ENCODE measurements around the gene MCMBP. TPM values are rescaled to one million over a fixed set of nuclear protein-coding genes. Genes with fewer than 3 reads are reported as not detected.

Gene MCMBP
- total RNA-seq, 2 experiments from 2014 or later, result 53.8 to 77.5 TPM

DNA sequence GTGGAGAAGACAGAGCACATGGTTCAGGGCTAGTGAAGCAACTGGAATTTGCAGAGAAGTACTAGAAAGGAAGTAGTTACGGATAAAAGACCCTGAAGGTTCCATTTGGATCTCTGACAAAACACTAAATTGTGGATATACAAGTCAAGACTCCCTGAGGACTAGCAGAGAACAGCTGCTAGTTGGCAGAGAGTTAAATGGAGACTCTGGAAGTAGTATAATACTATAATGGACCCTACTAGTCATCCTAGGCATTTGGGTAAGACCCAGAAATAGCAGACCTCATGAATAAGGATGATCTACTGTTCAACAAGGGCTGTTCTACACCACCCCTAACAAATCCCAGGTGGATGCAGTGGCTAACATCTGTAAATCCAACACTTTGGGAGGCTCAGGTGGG, 19.1 kb downstream of the MCMBP start:
- DNase-seq (ENCODE audit: low spot score), result no peak
- intact Hi-C loops (cut with micrococcal nuclease; ENCODE audit: unreplicated experiment), result loop anchor here (10.0 kb wide), 1 partner anchor 249 kb away; no protein-coding TSS in a partner anchor
- no peak overlapping the region for H3K4me3 ChIP-seq (ENCODE audit: low read depth, low read length, poor library complexity, severe bottlenecking)
- no peaks in the 10 kb centered on the region for H4K20me1 ChIP-seq (ENCODE audit: insufficient read depth, low read length)
- H3K9me3 ChIP-seq (ENCODE audit: low read length), result no peaks in the 10 kb centered on the region
- H3K79me2 ChIP-seq (ENCODE audit: insufficient read depth, low read depth, low read length), result peaks cover 13% of the 10 kb centered on the region
- H3K4me1 ChIP-seq (ENCODE audit: insufficient read depth, low read length, poor library complexity, severe bottlenecking), result no peaks in the 10 kb centered on the region
- no peak overlapping the region for H3K4me2 ChIP-seq (ENCODE audit: low read length)
- no peak overlapping the region for H3K27ac ChIP-seq (ENCODE audit: low read depth, low read length, poor library complexity, severe bottlenecking)
- H2AFZ ChIP-seq (ENCODE audit: low read length), result no peak overlapping the region
- no peaks in the 10 kb centered on the region for H3K9me2 ChIP-seq (ENCODE audit: insufficient read depth, low read length)
- CTCF ChIA-PET (ENCODE audit: unreplicated experiment), result no interaction called here
- POLR2A ChIA-PET, result no interaction called here
- TF ChIP-seq, protein P1, sequence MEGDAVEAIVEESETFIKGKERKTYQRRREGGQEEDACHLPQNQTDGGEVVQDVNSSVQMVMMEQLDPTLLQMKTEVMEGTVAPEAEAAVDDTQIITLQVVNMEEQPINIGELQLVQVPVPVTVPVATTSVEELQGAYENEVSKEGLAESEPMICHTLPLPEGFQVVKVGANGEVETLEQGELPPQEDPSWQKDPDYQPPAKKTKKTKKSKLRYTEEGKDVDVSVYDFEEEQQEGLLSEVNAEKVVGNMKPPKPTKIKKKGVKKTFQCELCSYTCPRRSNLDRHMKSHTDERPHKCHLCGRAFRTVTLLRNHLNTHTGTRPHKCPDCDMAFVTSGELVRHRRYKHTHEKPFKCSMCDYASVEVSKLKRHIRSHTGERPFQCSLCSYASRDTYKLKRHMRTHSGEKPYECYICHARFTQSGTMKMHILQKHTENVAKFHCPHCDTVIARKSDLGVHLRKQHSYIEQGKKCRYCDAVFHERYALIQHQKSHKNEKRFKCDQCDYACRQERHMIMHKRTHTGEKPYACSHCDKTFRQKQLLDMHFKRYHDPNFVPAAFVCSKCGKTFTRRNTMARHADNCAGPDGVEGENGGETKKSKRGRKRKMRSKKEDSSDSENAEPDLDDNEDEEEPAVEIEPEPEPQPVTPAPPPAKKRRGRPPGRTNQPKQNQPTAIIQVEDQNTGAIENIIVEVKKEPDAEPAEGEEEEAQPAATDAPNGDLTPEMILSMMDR (conservative IDR thresholded peaks at IDR 0.05; ENCODE audit: low read length), result no peak
- no peak for TF ChIP-seq EZH2phosphoT487 (IDR thresholded peaks at IDR 0.05; ENCODE audit: borderline replicate concordance, low read depth, low read length)
- peaks cover 89% of the 10 kb centered on the region for H3K36me3 ChIP-seq (ENCODE audit: insufficient read depth, low read length)
- no TSS peak for BruUV-seq (replicated peaks)

DNA sequence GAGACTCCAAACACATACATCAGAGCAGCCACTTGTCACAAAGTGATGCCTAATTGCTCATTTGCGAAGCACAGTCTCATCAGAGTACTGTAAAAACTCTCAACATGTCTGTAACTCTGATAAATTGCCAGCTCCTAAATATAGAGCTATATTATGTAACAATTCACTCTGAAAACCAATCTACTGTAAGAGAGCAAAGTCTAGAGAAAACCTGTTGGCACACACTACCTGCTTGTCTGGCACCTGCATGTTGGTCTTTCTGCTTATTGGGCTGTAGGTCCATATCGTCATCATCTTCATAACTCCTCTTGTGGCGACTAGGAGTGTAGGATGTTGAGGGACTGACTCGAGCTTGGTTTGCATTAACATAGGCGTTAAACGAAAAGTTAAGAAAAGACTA, 19.8 kb downstream of the MCMBP start:
- intact Hi-C loops (cut with micrococcal nuclease; ENCODE audit: unreplicated experiment), result loop anchor here (10.0 kb wide), 1 partner anchor 248 kb away; no protein-coding TSS in a partner anchor
- no peaks in the 10 kb centered on the region for H3K4me1 ChIP-seq (ENCODE audit: insufficient read depth, low read length, poor library complexity, severe bottlenecking)
- BruUV-seq (replicated peaks), result no TSS peak
- no peaks in the 10 kb centered on the region for H3K9me2 ChIP-seq (ENCODE audit: insufficient read depth, low read length)
- peaks cover 6% of the 10 kb centered on the region; the same call in 1 of the 2 replicates for H3K79me2 ChIP-seq (ENCODE audit: insufficient read depth, low read depth, low read length)
- no peak overlapping the region for H3K27ac ChIP-seq (ENCODE audit: low read depth, low read length, poor library complexity, severe bottlenecking)
- H3K4me2 ChIP-seq (ENCODE audit: low read length), result no peak overlapping the region
- no peak for DNase-seq (ENCODE audit: low spot score)
- peaks cover 89% of the 10 kb centered on the region for H3K36me3 ChIP-seq (ENCODE audit: insufficient read depth, low read length)
- H2AFZ ChIP-seq (ENCODE audit: low read length), result no peak overlapping the region
- no peak overlapping the region for H3K4me3 ChIP-seq (ENCODE audit: low read depth, low read length, poor library complexity, severe bottlenecking)
- POLR2A ChIA-PET, result no interaction called here
- CTCF ChIA-PET (ENCODE audit: unreplicated experiment), result no interaction called here
- H4K20me1 ChIP-seq (ENCODE audit: insufficient read depth, low read length), result no peaks in the 10 kb centered on the region
- no peak for TF ChIP-seq EZH2phosphoT487 (IDR thresholded peaks at IDR 0.05; ENCODE audit: borderline replicate concordance, low read depth, low read length)
- TF ChIP-seq, protein P1 (conservative IDR thresholded peaks at IDR 0.05; ENCODE audit: low read length), result no peak
- H3K9me3 ChIP-seq (ENCODE audit: low read length), result no peaks in the 10 kb centered on the region

DNA sequence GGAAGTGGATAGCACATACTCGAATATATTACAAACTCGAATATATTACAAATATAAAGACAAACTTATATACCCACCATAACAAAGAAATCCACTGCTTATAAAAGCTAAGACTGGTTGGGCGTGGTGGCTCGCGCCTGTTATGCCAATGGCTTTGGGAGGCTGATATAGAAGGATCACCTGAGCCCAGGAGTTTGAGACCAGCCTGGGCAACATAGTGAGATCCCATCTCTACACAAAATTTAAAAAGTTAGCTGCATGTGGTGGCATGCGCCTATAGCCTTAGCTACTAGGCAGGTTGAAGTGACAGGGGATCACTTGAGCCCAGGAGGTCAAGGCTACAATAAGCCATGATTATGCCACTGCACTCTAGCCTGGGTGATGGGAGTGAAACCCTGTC, 20.4 kb downstream of the MCMBP start:
- POLR2A ChIA-PET, result interaction anchor here (0.6 kb wide), 1 partner anchor 15 kb away, joined by 3 read pairs; no protein-coding TSS in a partner anchor
- Histone ChIP-seq H3K27ac (ENCODE audit: low read depth, low read length, poor library complexity, severe bottlenecking) (no peak overlapping the region), H2AFZ (ENCODE audit: low read length) (no peak overlapping the region), H4K20me1 (ENCODE audit: insufficient read depth, low read length) (no peaks in the 10 kb centered on the region), H3K9me2 (ENCODE audit: insufficient read depth, low read length) (no peaks in the 10 kb centered on the region), H3K79me2 (ENCODE audit: insufficient read depth, low read depth, low read length) (peaks cover under 1% of the 10 kb centered on the region; the same call in 1 of the 2 replicates), H3K36me3 (ENCODE audit: insufficient read depth, low read length) (peaks cover 89% of the 10 kb centered on the region), H3K4me3 (ENCODE audit: low read depth, low read length, poor library complexity, severe bottlenecking) (no peak overlapping the region), H3K9me3 (ENCODE audit: low read length) (no peaks in the 10 kb centered on the region), H3K4me2 (ENCODE audit: low read length) (no peak overlapping the region), H3K4me1 (ENCODE audit: insufficient read depth, low read length, poor library complexity, severe bottlenecking) (no peaks in the 10 kb centered on the region)
- CTCF ChIA-PET (ENCODE audit: unreplicated experiment), result no interaction called here
- no peak for TF ChIP-seq EZH2phosphoT487 (IDR thresholded peaks at IDR 0.05; ENCODE audit: borderline replicate concordance, low read depth, low read length)
- TF ChIP-seq, protein P1 (conservative IDR thresholded peaks at IDR 0.05; ENCODE audit: low read length), result no peak
- intact Hi-C loops (cut with micrococcal nuclease; ENCODE audit: unreplicated experiment), result loop anchor here (10.0 kb wide), 1 partner anchor 247 kb away; no protein-coding TSS in a partner anchor
- no peak for DNase-seq (ENCODE audit: low spot score)
- no TSS peak for BruUV-seq (replicated peaks)
